Measurements from ENCODE around the gene ZNF407. TPM values are rescaled to one million over a fixed set of nuclear protein-coding genes. Genes with fewer than 3 reads are reported as not detected.

ZNF407 gene
- total RNA-seq, 2 experiments from 2014 or later, result 23.2 to 24.7 TPM

DNA sequence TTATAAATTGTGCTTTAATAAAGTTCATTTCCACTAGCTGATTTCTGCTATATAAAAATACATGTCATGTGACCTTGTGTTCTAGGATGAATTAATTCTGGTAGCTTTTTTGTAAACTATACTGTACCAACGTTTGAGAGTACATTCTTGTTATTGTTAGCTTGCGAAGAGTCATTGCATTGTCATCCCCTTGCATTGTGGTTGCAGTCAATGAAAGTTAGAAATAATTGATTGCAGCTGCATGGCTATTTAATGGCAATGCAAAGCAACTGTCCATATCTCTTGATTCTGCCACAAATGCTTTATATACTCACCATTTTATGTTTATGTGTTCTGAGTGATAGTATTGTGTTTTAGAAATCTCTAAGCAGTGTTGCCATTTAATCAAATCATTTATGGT, 91.6 kb downstream of the ZNF407 start:
- CTCF ChIA-PET, result no interaction called here
- POLR2A ChIA-PET, result no interaction called here
- Histone ChIP-seq H3K27me3 (ENCODE audit: control insufficient read depth in 1 of 2, insufficient read depth in 2 of 2, low read length in 2 of 2) (no peaks in the 10 kb centered on the region), H3K4me3 (ENCODE audit: low read length) (no peak overlapping the region), H3K9me3 (ENCODE audit: control insufficient read depth in 1 of 2, insufficient read depth in 1 of 2, low read length in 2 of 2) (no peaks in the 10 kb centered on the region), H3K36me3 (ENCODE audit: insufficient read depth, low read length) (peaks cover 6% of the 10 kb centered on the region), H3K27ac (ENCODE audit: low read depth in 1 of 2, low read length in 2 of 2) (no peak overlapping the region), H3K4me1 (ENCODE audit: insufficient read depth, low read length) (peaks cover 12% of the 10 kb centered on the region)
- Mint-ChIP-seq H3K27ac (no peak overlapping the region), H3K9me3 (no peaks in the 10 kb centered on the region), H3K4me1 (ENCODE audit: low read depth) (peaks cover 27% of the 10 kb centered on the region), H3K27me3 (no peaks in the 10 kb centered on the region), H3K4me3 (no peak overlapping the region), H3K36me3 (ENCODE audit: low read depth) (peaks cover 25% of the 10 kb centered on the region)
- DNase-seq (no peak), ATAC-seq (ENCODE audit: poor library complexity) (no peak)
- intact Hi-C loops (cut with DNase I, micrococcal nuclease), result no loop called here
- TF ChIP-seq, protein P1, sequence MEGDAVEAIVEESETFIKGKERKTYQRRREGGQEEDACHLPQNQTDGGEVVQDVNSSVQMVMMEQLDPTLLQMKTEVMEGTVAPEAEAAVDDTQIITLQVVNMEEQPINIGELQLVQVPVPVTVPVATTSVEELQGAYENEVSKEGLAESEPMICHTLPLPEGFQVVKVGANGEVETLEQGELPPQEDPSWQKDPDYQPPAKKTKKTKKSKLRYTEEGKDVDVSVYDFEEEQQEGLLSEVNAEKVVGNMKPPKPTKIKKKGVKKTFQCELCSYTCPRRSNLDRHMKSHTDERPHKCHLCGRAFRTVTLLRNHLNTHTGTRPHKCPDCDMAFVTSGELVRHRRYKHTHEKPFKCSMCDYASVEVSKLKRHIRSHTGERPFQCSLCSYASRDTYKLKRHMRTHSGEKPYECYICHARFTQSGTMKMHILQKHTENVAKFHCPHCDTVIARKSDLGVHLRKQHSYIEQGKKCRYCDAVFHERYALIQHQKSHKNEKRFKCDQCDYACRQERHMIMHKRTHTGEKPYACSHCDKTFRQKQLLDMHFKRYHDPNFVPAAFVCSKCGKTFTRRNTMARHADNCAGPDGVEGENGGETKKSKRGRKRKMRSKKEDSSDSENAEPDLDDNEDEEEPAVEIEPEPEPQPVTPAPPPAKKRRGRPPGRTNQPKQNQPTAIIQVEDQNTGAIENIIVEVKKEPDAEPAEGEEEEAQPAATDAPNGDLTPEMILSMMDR (IDR thresholded peaks at IDR 0.05), result no peak

DNA sequence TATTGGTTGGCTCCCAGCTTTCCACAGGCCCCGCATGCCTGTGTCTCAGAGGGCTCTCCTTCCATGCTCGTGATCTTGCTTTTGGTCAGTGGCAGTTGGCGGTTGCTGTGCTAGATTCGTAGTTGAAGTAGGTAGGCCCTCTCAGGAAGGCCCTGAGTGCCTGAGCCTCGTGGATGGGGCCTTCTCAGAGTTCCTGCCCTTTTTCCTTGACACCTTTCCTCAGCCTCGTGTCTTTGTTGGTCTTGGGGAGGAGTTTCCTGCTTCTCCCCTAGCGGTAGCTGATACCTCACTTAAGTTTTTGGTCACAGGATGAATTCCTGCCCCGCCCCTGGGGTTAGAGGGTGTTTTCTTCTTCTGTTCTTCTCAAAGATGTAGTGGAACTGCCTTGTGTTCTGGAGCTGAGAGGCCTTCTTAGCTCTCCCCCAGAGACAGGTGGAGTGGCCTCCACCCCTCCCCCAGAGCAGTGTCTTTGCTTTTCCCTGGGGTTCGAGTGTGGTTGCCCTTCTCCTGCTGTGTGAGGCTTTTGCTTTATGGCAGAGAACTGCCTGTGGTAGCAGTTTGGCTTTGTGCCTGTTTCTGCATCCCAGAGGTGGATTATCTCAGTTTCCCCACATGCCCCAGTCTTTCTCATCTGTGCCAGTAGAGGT, 94.8 kb downstream of the ZNF407 start:
- ChIA-PET CTCF (no interaction called here), POLR2A (no interaction called here)
- Mint-ChIP-seq H3K4me3 (no peak overlapping the region), H3K4me1 (ENCODE audit: low read depth) (peaks cover 31% of the 10 kb centered on the region), H3K9me3 (no peaks in the 10 kb centered on the region), H3K27me3 (no peaks in the 10 kb centered on the region), H3K27ac (no peak overlapping the region), H3K36me3 (ENCODE audit: low read depth) (no peaks in the 10 kb centered on the region)
- DNase-seq (peak in 1 of 14 experiments; percentile 2), ATAC-seq (ENCODE audit: poor library complexity) (no peak)
- H3K4me1 ChIP-seq (ENCODE audit: insufficient read depth, low read length), result peaks cover 12% of the 10 kb centered on the region
- no peaks in the 10 kb centered on the region for H3K36me3 ChIP-seq (ENCODE audit: insufficient read depth, low read length)
- no peaks in the 10 kb centered on the region for H3K9me3 ChIP-seq (ENCODE audit: control insufficient read depth in 1 of 2, insufficient read depth in 1 of 2, low read length in 2 of 2)
- no peak overlapping the region for H3K27ac ChIP-seq (ENCODE audit: low read depth in 1 of 2, low read length in 2 of 2)
- H3K4me3 ChIP-seq (ENCODE audit: low read length), result no peak overlapping the region
- TF ChIP-seq, protein P1 (IDR thresholded peaks at IDR 0.05), result no peak
- intact Hi-C loops (cut with DNase I, micrococcal nuclease), result no loop called here
- H3K27me3 ChIP-seq (ENCODE audit: control insufficient read depth in 1 of 2, insufficient read depth in 2 of 2, low read length in 2 of 2), result no peaks in the 10 kb centered on the region

DNA sequence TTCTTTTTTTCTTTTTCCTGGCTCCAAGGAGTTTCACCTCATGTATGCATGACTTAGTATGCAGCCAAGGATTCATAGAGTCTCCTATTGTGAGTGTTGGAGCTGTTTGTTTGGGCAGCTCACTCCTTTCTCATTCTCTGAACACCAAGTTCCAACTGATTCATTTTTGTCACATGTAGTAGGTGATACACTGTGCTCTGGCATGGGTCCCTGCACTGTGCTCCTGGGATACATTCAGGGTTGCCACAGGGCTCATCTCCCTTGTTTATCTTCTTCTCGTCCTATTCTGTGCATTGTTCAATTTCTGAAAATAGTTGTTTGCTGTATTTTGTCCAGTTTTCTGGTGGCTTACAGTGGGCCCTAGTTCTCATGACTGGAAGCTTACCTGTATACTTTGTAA, 96.8 kb downstream of the ZNF407 start:
- Mint-ChIP-seq H3K36me3 (ENCODE audit: low read depth) (peaks cover 3% of the 10 kb centered on the region), H3K9me3 (no peaks in the 10 kb centered on the region), H3K4me3 (no peak overlapping the region), H3K27me3 (no peaks in the 10 kb centered on the region), H3K27ac (no peak overlapping the region), H3K4me1 (ENCODE audit: low read depth) (peaks cover 36% of the 10 kb centered on the region)
- Histone ChIP-seq H3K9me3 (ENCODE audit: control insufficient read depth in 1 of 2, insufficient read depth in 1 of 2, low read length in 2 of 2) (no peaks in the 10 kb centered on the region), H3K36me3 (ENCODE audit: insufficient read depth, low read length) (no peaks in the 10 kb centered on the region), H3K4me1 (ENCODE audit: insufficient read depth, low read length) (peaks cover 12% of the 10 kb centered on the region), H3K4me3 (ENCODE audit: low read length) (no peak overlapping the region), H3K27ac (ENCODE audit: low read depth in 1 of 2, low read length in 2 of 2) (no peak overlapping the region), H3K27me3 (ENCODE audit: control insufficient read depth in 1 of 2, insufficient read depth in 2 of 2, low read length in 2 of 2) (no peaks in the 10 kb centered on the region)
- CTCF ChIA-PET, result no interaction called here
- POLR2A ChIA-PET, result no interaction called here
- ATAC-seq (ENCODE audit: poor library complexity), result no peak
- TF ChIP-seq, protein P1 (IDR thresholded peaks at IDR 0.05), result no peak
- intact Hi-C loops (cut with DNase I, micrococcal nuclease), result no loop called here
- DNase-seq, result no peak
